HG02642 (cell line): ENCODE measurements around the gene ATP5F1D.

Experiments
- ATAC-seq: cut with Tn5 transposase; IDR thresholded peaks from one replicate; pipeline ENCODE4 v1.9.1; 2021; ENCODE audit warnings: mild to moderate bottlenecking; ENCODE audit not compliant: unreplicated experiment, poor library complexity

The ATP5F1D gene

GRCh38 chr19:1220477-1220930 is 21.0 kb upstream of the ATP5F1D start:
- no peak for ATAC-seq

GRCh38 chr19:1220976-1221903 is 20.3 kb upstream of the ATP5F1D start:
- ATAC-seq = no peak

- ATAC-seq = no peak
These were observed 19.7 kb upstream of the ATP5F1D start for GRCh38 chr19:1221904-1222255.

GRCh38 chr19:1222394-1222793 is 19.2 kb upstream of the ATP5F1D start:
- ATAC-seq = no peak

- ATAC-seq = no peak
These were observed 18.3 kb upstream of the ATP5F1D start for GRCh38 chr19:1223018-1223855.

- no peak for ATAC-seq
These were observed 17.3 kb upstream of the ATP5F1D start for GRCh38 chr19:1224047-1224825.

- no peak for ATAC-seq
These were observed 16.7 kb upstream of the ATP5F1D start for GRCh38 chr19:1224847-1225246.

- ATAC-seq = no peak
These were observed 15.9 kb upstream of the ATP5F1D start for GRCh38 chr19:1225440-1226226.

GRCh38 chr19:1226227-1226518 is 15.4 kb upstream of the ATP5F1D start:
- no peak for ATAC-seq

GRCh38 chr19:1226522-1227303 is 14.8 kb upstream of the ATP5F1D start:
- ATAC-seq = no peak

GRCh38 chr19:1227304-1228054 is 14.1 kb upstream of the ATP5F1D start:
- ATAC-seq = no peak

- ATAC-seq = no peak
These were observed 13.2 kb upstream of the ATP5F1D start for GRCh38 chr19:1228161-1228957.

GRCh38 chr19:1229056-1229923 is 12.3 kb upstream of the ATP5F1D start:
- no peak for ATAC-seq

GRCh38 chr19:1229924-1230782 is 11.4 kb upstream of the ATP5F1D start:
- ATAC-seq = no peak

- no peak for ATAC-seq
These were observed 10.6 kb upstream of the ATP5F1D start for GRCh38 chr19:1230783-1231489.
